H1 (cell line): ENCODE measurements around the gene UBR3. TPM values are rescaled to one million over a fixed set of nuclear protein-coding genes. Genes with fewer than 3 reads are reported as not detected.

Experiments
- SP2 ChIP-seq: IDR thresholded peaks from 2 replicates; pipeline ENCODE4 v1.6.1; 2012; ENCODE audit warnings: mild to moderate bottlenecking, low read length, inconsistent platforms
- polyA plus RNA-seq, 7 experiments: library from polyadenylated mRNA; depleted of rRNA in 3 of 7; stranded (reverse) in 5 of 7; unstranded in 2 of 7; fragments of >200 nt in 5 of 7; fragments of 200-250 nt in 2 of 7; gene quantifications; 1 replicate in 5 of 7; 2 replicates in 1 of 7; 4 replicates in 1 of 7; pipeline versions ENCODE4 v1.2.1 to v1.2.3, GENCODE V29; 2011 to 2013; ENCODE audit warnings: missing spikeins in 2 of 7, mixed read lengths in 2 of 7
- total RNA-seq: library from RNA; stranded (reverse); fragmentation: NEBNext Ultra II Directional; extraction: Animal tissue kit (Norgen Biotek cat#: 25700); gene quantifications from 2 replicates; pipeline ENCODE4 v1.2.1, GENCODE V29; 2021

The UBR3 gene
- total and polyA plus RNA-seq, 2 of the 8 experiments (the other 6 are each of a cell fraction or from before 2014, with no cell fraction given): 3.7 to 17.7 TPM

GRCh38 chr2:170029551-170029950 is 202.3 kb downstream of the UBR3 start (continued):
- TF ChIP-seq SP2: no peak
